OCI-LY7 (cell line): ENCODE results near the gene COG8. TPM values are rescaled to one million over a fixed set of nuclear protein-coding genes. Genes with fewer than 3 reads are reported as not detected.

Experiments used
- BruUV-seq: library from RNA; stranded (reverse); fragments of 400-500 nt; replicated peaks from 2 replicates; lab custom pipeline; 2021; lab: Mats Ljungman, UMichigan
- CTCF ChIA-PET: fragments of 300-600 bp; sonication (Branson Sonifier 250); formaldehyde crosslinking; loops from one replicate; lab custom pipeline; 2022; ENCODE audit warnings: antibody characterized with exemption; ENCODE audit not compliant: unreplicated experiment; lab: Charles Lee
- POLR2A ChIA-PET: fragments of 300-600 bp; sonication (Branson Sonifier 250); formaldehyde crosslinking; loops from one replicate; lab custom pipeline; 2022; ENCODE audit warnings: antibody characterized with exemption; lab: Charles Lee
- DNase-seq: peaks from one replicate; pipeline ENCODE4 v3.0.0-alpha.2; 2015; ENCODE audit warnings: low spot score
- H2AFZ ChIP-seq: fragments of 200-600 bp; sonication (generic), shearing (Covaris generic); 2 replicates; pipeline ENCODE4 v1.6.1; 2014; ENCODE audit warnings: mild to moderate bottlenecking, antibody characterized with exemption, low read length, moderate library complexity
- H3K27ac ChIP-seq: fragments of 200-600 bp; sonication (generic); 2 replicates; pipeline ENCODE4 v1.5.1; 2014; ENCODE audit warnings: mixed run types, low read depth, mild to moderate bottlenecking, moderate library complexity, low read length, inconsistent platforms; ENCODE audit not compliant: poor library complexity, severe bottlenecking
- H3K36me3 ChIP-seq: fragments of 200-600 bp; sonication (generic); 2 replicates; pipeline ENCODE4 v1.6.1; 2014; ENCODE audit warnings: mild to moderate bottlenecking, antibody characterized with exemption, low read length, moderate library complexity, mixed read lengths; ENCODE audit not compliant: insufficient read depth
- H3K4me1 ChIP-seq: fragments of 200-600 bp; sonication (generic); 2 replicates; pipeline ENCODE4 v1.5.1; 2014; ENCODE audit warnings: mild to moderate bottlenecking, low read length; ENCODE audit not compliant: insufficient read depth, poor library complexity, severe bottlenecking
- H3K4me2 ChIP-seq: fragments of 200-600 bp; sonication (generic); 2 replicates; pipeline ENCODE4 v1.6.1; 2014; ENCODE audit warnings: mild to moderate bottlenecking, low read length
- H3K4me3 ChIP-seq: fragments of 200-600 bp; sonication (generic); 2 replicates; pipeline ENCODE4 v1.5.1; 2014; ENCODE audit warnings: mild to moderate bottlenecking, low read depth, low read length; ENCODE audit not compliant: poor library complexity, severe bottlenecking
- H3K79me2 ChIP-seq: fragments of 200-600 bp; sonication (generic); 2 replicates; pipeline ENCODE4 v1.6.1; 2016; ENCODE audit warnings: low read depth, mild to moderate bottlenecking, low read length, moderate library complexity, mixed read lengths; ENCODE audit not compliant: insufficient read depth
- H3K9me2 ChIP-seq: fragments of 200-600 bp; sonication (generic); 2 replicates; pipeline ENCODE4 v1.6.1; 2016; ENCODE audit warnings: mild to moderate bottlenecking, low read length, mixed read lengths; ENCODE audit not compliant: insufficient read depth
- H3K9me3 ChIP-seq: fragments of 200-600 bp; sonication (generic); 2 replicates; pipeline ENCODE4 v1.6.1; 2014; ENCODE audit warnings: mild to moderate bottlenecking, mixed run types, low read length, mixed read lengths
- H4K20me1 ChIP-seq: fragments of 200-600 bp; sonication (generic); 2 replicates; pipeline ENCODE4 v1.6.1; 2014; ENCODE audit warnings: mild to moderate bottlenecking, antibody characterized with exemption, low read length, moderate library complexity, mixed read lengths; ENCODE audit not compliant: insufficient read depth
- CTCF ChIP-seq: fragments of 200-600 bp; sonication (generic); conservative IDR thresholded peaks from 2 replicates; pipeline ENCODE4 v1.5.1; 2014; ENCODE audit warnings: mild to moderate bottlenecking, antibody characterized with exemption, low read length, moderate library complexity, mixed read lengths
- EZH2phosphoT487 ChIP-seq: fragments of 200-600 bp; sonication (generic); IDR thresholded peaks from 2 replicates; pipeline ENCODE4 v1.6.1; 2018; ENCODE audit warnings: low read depth, borderline replicate concordance, mild to moderate bottlenecking, mixed run types, antibody characterized with exemption, low read length, moderate library complexity, mixed read lengths
- intact Hi-C: fragments of 100-400 bp; cut with micrococcal nuclease; formaldehyde crosslinking; loops from one replicate; pipeline ENCODE4 v1.10.0; 2022; ENCODE audit not compliant: unreplicated experiment
- total RNA-seq, 2 experiments: library from RNA; depleted of rRNA in 1 of 2; stranded (reverse); fragments of >200 nt in 1 of 2; shearing (Covaris generic) in 1 of 2; gene quantifications; 2 replicates each; pipeline ENCODE4 v1.2.3, GENCODE V29; 2014 to 2022

COG8 gene
- total RNA-seq, 2 experiments from 2014 or later = 55.9 to 60.3 TPM

GRCh38 chr16:69384974-69385373 is 45.6 kb upstream of the COG8 start:
- Histone ChIP-seq H3K4me1 (peaks cover 27% of the 10 kb centered on the region), H4K20me1 (peaks cover 16% of the 10 kb centered on the region; the same call in 1 of the 2 replicates), H3K9me2 (no peaks in the 10 kb centered on the region), H3K36me3 (peaks cover 46% of the 10 kb centered on the region), H3K4me2 (peak overlapping the region; percentile 80), H3K9me3 (0 out of 2 replicates have a peak, but pooled peaks cover 6% of the 10 kb centered on the region), H3K27ac (peak overlapping the region; percentile 79), H2AFZ (peak overlapping the region; percentile 37; the same call in 1 of the 2 replicates), H3K4me3 (peak overlapping the region; percentile 97), H3K79me2 (peaks cover 55% of the 10 kb centered on the region)
- BruUV-seq = no TSS peak
- intact Hi-C loops = loop anchor here (2.0 to 5.0 kb wide), 3 partner anchors 46 to 253 kb away; partner anchors contain the start of genes CHTF8, COG8, NIP7 and PDF
- CTCF ChIA-PET = no interaction called here
- DNase-seq = peak; percentile 19
- POLR2A ChIA-PET = interaction anchor here (0.6 to 2.4 kb wide), 5 partner anchors 9 to 59 kb away, joined by 3 to 6 read pairs (median 4); no protein-coding TSS in a partner anchor
- TF ChIP-seq EZH2phosphoT487 = no peak
- TF ChIP-seq CTCF = no peak

- no peak overlapping the region for H3K27ac ChIP-seq
- peaks cover 55% of the 10 kb centered on the region for H3K79me2 ChIP-seq
Observed at GRCh38 chr16:69382421-69382820, 43.1 kb upstream of the COG8 start.

More at GRCh38 chr16:69382421-69382820, 43.1 kb upstream of the COG8 start:
- peaks cover 27% of the 10 kb centered on the region for H3K4me1 ChIP-seq
- TF ChIP-seq CTCF = no peak
- no peak for TF ChIP-seq EZH2phosphoT487
- no peak overlapping the region for H3K4me3 ChIP-seq
- H4K20me1 ChIP-seq = peaks cover 16% of the 10 kb centered on the region; the same call in 1 of the 2 replicates
- no peak for DNase-seq
- ChIA-PET POLR2A (interaction anchor here (0.6 to 2.4 kb wide), 5 partner anchors 11 to 161 kb away, joined by 3 to 6 read pairs (median 3); no protein-coding TSS in a partner anchor), CTCF (no interaction called here)
- H2AFZ ChIP-seq = no peak overlapping the region
- no peaks in the 10 kb centered on the region for H3K9me2 ChIP-seq
- H3K4me2 ChIP-seq = no peak overlapping the region
- 0 out of 2 replicates have a peak, but pooled peaks cover 6% of the 10 kb centered on the region for H3K9me3 ChIP-seq
- intact Hi-C loops = no loop called here
- no TSS peak for BruUV-seq
- H3K36me3 ChIP-seq = peaks cover 70% of the 10 kb centered on the region
